Measurements from ENCODE around the gene PIK3R2. TPM values are rescaled to one million over a fixed set of nuclear protein-coding genes. Genes with fewer than 3 reads are reported as not detected.
A peak's percentile ranks its signal among the peaks of the same experiment; 100 is the strongest.

Gene PIK3R2
- total and polyA plus RNA-seq, 4 donors = 1.5 to 37.8 (median 7.7) TPM

- no peak for DNase-seq (ENCODE audit: low spot score)
Observed at GRCh38 chr19:18193388-18194180, 40.6 kb downstream of the PIK3R2 start.

GRCh38 chr19:18194181-18194530 lies 41.2 kb downstream of the PIK3R2 start:
- peaks cover 7 to 19% (median 14%) of the 10 kb centered on the region in 4 donors for H3K4me1 ChIP-seq (ENCODE audit: control insufficient read depth in 4 of 4, insufficient read depth in 4 of 4, low read length in 3 of 4)
- H3K9me3 ChIP-seq (ENCODE audit: control insufficient read depth in 4 of 4, low read length in 3 of 4) = no peaks in the 10 kb centered on the region
- DNase-seq (ENCODE audit: low spot score) = no peak
- no peak overlapping the region for H3K27ac ChIP-seq (ENCODE audit: low read depth in 1 of 2, low read length in 2 of 2)
- 78% methylated on average over 12 of the region's 12 CpGs for WGBS
- H3K9ac ChIP-seq (ENCODE audit: low read depth in 1 of 2, low read length in 2 of 2) = no peak overlapping the region
- H3K36me3 ChIP-seq (ENCODE audit: control insufficient read depth in 4 of 4, insufficient read depth in 3 of 4, low read depth in 1 of 4, low read length in 3 of 4) = peaks cover 0 to 12% (median 2%) of the 10 kb centered on the region in 4 donors
- peak overlapping the region; percentile 43 to 87 (median 86) for H3K4me3 ChIP-seq (ENCODE audit: low read depth in 1 of 3, low read length in 3 of 3)
- H3K27me3 ChIP-seq (ENCODE audit: control insufficient read depth in 4 of 4, insufficient read depth in 4 of 4, low read length in 3 of 4) = no peaks in the 10 kb centered on the region
- no peak for TF ChIP-seq ATF3 (IDR thresholded peaks at IDR 0.05)

More at GRCh38 chr19:18193388-18194180, 40.6 kb downstream of the PIK3R2 start:
- Histone ChIP-seq H3K4me3 (ENCODE audit: low read depth in 1 of 3, low read length in 3 of 3) (peak overlapping the region; percentile 43 to 87 (median 86)), H3K9me3 (ENCODE audit: control insufficient read depth in 4 of 4, low read length in 3 of 4) (no peaks in the 10 kb centered on the region), H3K27ac (ENCODE audit: low read depth in 1 of 2, low read length in 2 of 2) (peak overlapping the region; percentile 64 to 70), H3K4me1 (ENCODE audit: control insufficient read depth in 4 of 4, insufficient read depth in 4 of 4, low read length in 3 of 4) (peaks cover 7 to 19% (median 14%) of the 10 kb centered on the region in 4 donors), H3K36me3 (ENCODE audit: control insufficient read depth in 4 of 4, insufficient read depth in 3 of 4, low read depth in 1 of 4, low read length in 3 of 4) (peaks cover 0 to 8% (median 2%) of the 10 kb centered on the region in 4 donors), H3K27me3 (ENCODE audit: control insufficient read depth in 4 of 4, insufficient read depth in 4 of 4, low read length in 3 of 4) (no peaks in the 10 kb centered on the region), H3K9ac (ENCODE audit: low read depth in 1 of 2, low read length in 2 of 2) (peak overlapping the region; percentile 1 to 22)
- no peak for TF ChIP-seq GABPA (IDR thresholded peaks at IDR 0.05 in 1 of 2, conservative IDR thresholded peaks at IDR 0.05 in 1 of 2)
- no peak for TF ChIP-seq RXRA (IDR thresholded peaks at IDR 0.05)
- no peak for TF ChIP-seq TAF1 (conservative IDR thresholded peaks at IDR 0.05)
- no peak for TF ChIP-seq EGR1 (IDR thresholded peaks at IDR 0.05; ENCODE audit: low read depth in 2 of 2)
- no peak for TF ChIP-seq NR2F2 (IDR thresholded peaks at IDR 0.05)
- TF ChIP-seq REST (IDR thresholded peaks at IDR 0.05) = no peak
- TF ChIP-seq FOXA1 (IDR thresholded peaks at IDR 0.05) = no peak
- WGBS = 7% methylated on average over 46 of the region's 46 CpGs

GRCh38 chr19:18194554-18195238 lies 41.7 kb downstream of the PIK3R2 start:
- Histone ChIP-seq H3K9me3 (ENCODE audit: control insufficient read depth in 4 of 4, low read length in 3 of 4) (no peaks in the 10 kb centered on the region), H3K27me3 (ENCODE audit: control insufficient read depth in 4 of 4, insufficient read depth in 4 of 4, low read length in 3 of 4) (no peaks in the 10 kb centered on the region), H3K36me3 (ENCODE audit: control insufficient read depth in 4 of 4, insufficient read depth in 3 of 4, low read depth in 1 of 4, low read length in 3 of 4) (peaks cover 0 to 12% (median 2%) of the 10 kb centered on the region in 4 donors), H3K9ac (ENCODE audit: low read depth in 1 of 2, low read length in 2 of 2) (no peak overlapping the region), H3K4me1 (ENCODE audit: control insufficient read depth in 4 of 4, insufficient read depth in 4 of 4, low read length in 3 of 4) (peaks cover 7 to 19% (median 14%) of the 10 kb centered on the region in 4 donors), H3K4me3 (ENCODE audit: low read depth in 1 of 3, low read length in 3 of 3) (no peak overlapping the region), H3K27ac (ENCODE audit: low read depth in 1 of 2, low read length in 2 of 2) (no peak overlapping the region)
- no peak for TF ChIP-seq SP1 (IDR thresholded peaks at IDR 0.05)
- no peak for TF ChIP-seq MAX (IDR thresholded peaks at IDR 0.05)
- no peak for TF ChIP-seq RXRA (IDR thresholded peaks at IDR 0.05)
- TF ChIP-seq RAD21 (IDR thresholded peaks at IDR 0.05) = no peak
- TF ChIP-seq EGR1 (IDR thresholded peaks at IDR 0.05; ENCODE audit: low read depth in 2 of 2) = no peak
- no peak for TF ChIP-seq ATF3 (IDR thresholded peaks at IDR 0.05)
- TF ChIP-seq TAF1 (conservative IDR thresholded peaks at IDR 0.05) = no peak
- TF ChIP-seq HNF4A (conservative IDR thresholded peaks at IDR 0.05) = no peak
- TF ChIP-seq ZBTB33 (IDR thresholded peaks at IDR 0.05) = no peak
- TF ChIP-seq FOXA2 (IDR thresholded peaks at IDR 0.05) = no peak
- no peak for TF ChIP-seq CTCF (IDR thresholded peaks at IDR 0.05; ENCODE audit: low read depth, low read length, missing input control)
- no peak for TF ChIP-seq YY1 (IDR thresholded peaks at IDR 0.05)
- no peak for TF ChIP-seq GABPA (IDR thresholded peaks at IDR 0.05 in 1 of 2, conservative IDR thresholded peaks at IDR 0.05 in 1 of 2)
- no peak for TF ChIP-seq NR2F2 (IDR thresholded peaks at IDR 0.05)
- peak; percentile 65 for DNase-seq (ENCODE audit: low spot score)
- 63% methylated on average over 27 of the region's 27 CpGs for WGBS
